Thyroid gland (tissue), 4 donors: ENCODE results near the gene DGUOK. TPM values are rescaled to one million over a fixed set of nuclear protein-coding genes. Genes with fewer than 3 reads are reported as not detected.
"Not testable (repeated sequence)": the region's sequence is repeated elsewhere in the genome, so short reads cannot be mapped to it uniquely, and the experiment has no call there.

Experiments used
- DNase-seq, 2 donors: peaks; one replicate each; pipeline ENCODE4 v3.0.0-alpha.2; 2019
- H3K27ac ChIP-seq, 3 donors: fragments of 200-600 bp; sonication (generic); 1 replicate in 2 of 3; 2 replicates in 1 of 3; pipeline ENCODE4 v1.5.1; 2016 to 2019; ENCODE audit warnings: mild to moderate bottlenecking in 1 of 3, moderate library complexity in 1 of 3
- H3K27me3 ChIP-seq: fragments of 200-600 bp; sonication (generic); one replicate; pipeline ENCODE4 v1.5.1; 2019
- H3K36me3 ChIP-seq, 2 donors: fragments of 200-600 bp; sonication (generic); one replicate each; pipeline ENCODE4 v1.5.1; 2016 to 2019
- H3K4me1 ChIP-seq, 2 donors: fragments of 200-600 bp; sonication (generic); one replicate each; pipeline ENCODE4 v1.5.1; 2017 to 2019
- H3K4me3 ChIP-seq, 3 donors: fragments of 200-600 bp; sonication (generic); replicated peaks in 1 of 3; 1 replicate in 2 of 3; 2 replicates in 1 of 3; pipeline ENCODE4 v1.5.1; 2016; ENCODE audit warnings: mild to moderate bottlenecking in 1 of 3
- H3K9me3 ChIP-seq: fragments of 200-600 bp; sonication (generic); one replicate; pipeline ENCODE4 v1.5.1; 2017
- POLR2A ChIP-seq, 2 donors: fragments of 450-650 bp; IDR thresholded peaks; one replicate each; pipeline ENCODE4 v1.6.1; 2017; ENCODE audit warnings: antibody characterized with exemption in 2 of 2, mild to moderate bottlenecking in 2 of 2, moderate library complexity in 1 of 2
- WGBS, 2 donors: methylation state at CpG; one replicate each; pipeline ENCODE4 v1.1.5; 2017; 5-methylcytosine and 5-hydroxymethylcytosine counted together
- intact Hi-C: fragments of 100-400 bp; cut with DNase I; formaldehyde crosslinking; loops from one replicate; pipeline ENCODE4 v1.15.1; 2023
- total RNA-seq, 4 donors: library from RNA; depleted of rRNA; stranded (reverse); fragments of >200 nt; gene quantifications; one replicate each; pipeline ENCODE4 v1.2.3, GENCODE V29; 2016
- TF ChIP-seq, protein P1 (sequence below), 6 experiments: fragments of 200-600 bp in 3 of 6; fragments of 450-650 bp in 3 of 6; sonication (generic) in 3 of 6; IDR thresholded peaks; one replicate each; pipeline ENCODE4 v1.5.1; 2016 to 2019; ENCODE audit warnings: antibody characterized with exemption in 6 of 6, mild to moderate bottlenecking in 2 of 6, inconsistent platforms in 1 of 6, moderate library complexity in 1 of 6

Gene DGUOK
- 10 to 100 TPM; 41.8 to 65.8 (median 46.9) TPM for total RNA-seq

DNA sequence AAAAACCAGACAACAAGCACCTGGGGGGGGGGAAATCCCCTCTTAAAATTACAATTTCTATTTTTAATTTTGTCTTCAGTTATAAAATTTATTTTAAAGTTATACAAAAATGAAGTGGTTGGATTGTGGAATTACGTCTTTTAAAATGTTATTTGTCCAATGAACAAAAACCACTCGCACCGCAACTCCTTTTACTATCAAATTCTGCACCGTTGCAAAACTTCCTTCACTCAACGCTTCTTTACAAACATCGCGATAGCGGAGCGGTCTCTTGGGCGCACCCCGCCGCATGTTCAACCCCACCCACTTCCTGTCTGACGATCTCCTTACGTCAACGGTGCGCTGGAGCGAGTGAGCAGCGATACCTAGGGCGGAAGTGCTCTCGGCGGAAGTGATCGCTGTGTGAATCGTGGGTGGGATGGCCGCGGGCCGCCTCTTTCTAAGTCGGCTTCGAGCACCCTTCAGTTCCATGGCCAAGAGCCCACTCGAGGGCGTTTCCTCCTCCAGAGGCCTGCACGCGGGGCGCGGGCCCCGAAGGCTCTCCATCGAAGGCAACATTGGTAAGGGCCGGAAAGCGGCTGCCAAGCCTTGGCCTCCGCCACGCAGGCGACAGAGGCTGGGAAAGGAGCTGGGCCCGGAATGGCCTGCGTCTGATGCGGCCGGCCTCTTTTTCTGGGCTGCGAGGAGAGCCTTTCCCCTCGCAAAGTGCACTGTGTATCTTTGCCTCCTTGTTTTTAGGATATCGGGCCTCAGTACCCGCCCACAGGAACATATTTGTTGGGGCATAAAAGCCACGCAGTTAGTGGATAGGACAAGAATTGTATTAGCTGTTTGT is at the start of gene DGUOK:
DGUOK (plus strand) TSS at position 388 of the 835 bp plus-strand sequence; CDS start at position 419, 31 bp downstream.
- peaks cover 14 to 20% of the 10 kb centered on the region in 2 donors for H3K4me1 ChIP-seq
- H3K27ac ChIP-seq: peak within 1 kb of the TSS; percentile 91 to 96 (median 95)
- WGBS, 2 donors: 0 to 2% methylated on average over 35 to 50 of the region's 50 CpGs
- H3K4me3 ChIP-seq: peak within 1 kb of the TSS; percentile 16 to 74 (median 70)
- H3K27me3 ChIP-seq: no peaks in the 10 kb centered on the region
- TF ChIP-seq, protein P1, sequence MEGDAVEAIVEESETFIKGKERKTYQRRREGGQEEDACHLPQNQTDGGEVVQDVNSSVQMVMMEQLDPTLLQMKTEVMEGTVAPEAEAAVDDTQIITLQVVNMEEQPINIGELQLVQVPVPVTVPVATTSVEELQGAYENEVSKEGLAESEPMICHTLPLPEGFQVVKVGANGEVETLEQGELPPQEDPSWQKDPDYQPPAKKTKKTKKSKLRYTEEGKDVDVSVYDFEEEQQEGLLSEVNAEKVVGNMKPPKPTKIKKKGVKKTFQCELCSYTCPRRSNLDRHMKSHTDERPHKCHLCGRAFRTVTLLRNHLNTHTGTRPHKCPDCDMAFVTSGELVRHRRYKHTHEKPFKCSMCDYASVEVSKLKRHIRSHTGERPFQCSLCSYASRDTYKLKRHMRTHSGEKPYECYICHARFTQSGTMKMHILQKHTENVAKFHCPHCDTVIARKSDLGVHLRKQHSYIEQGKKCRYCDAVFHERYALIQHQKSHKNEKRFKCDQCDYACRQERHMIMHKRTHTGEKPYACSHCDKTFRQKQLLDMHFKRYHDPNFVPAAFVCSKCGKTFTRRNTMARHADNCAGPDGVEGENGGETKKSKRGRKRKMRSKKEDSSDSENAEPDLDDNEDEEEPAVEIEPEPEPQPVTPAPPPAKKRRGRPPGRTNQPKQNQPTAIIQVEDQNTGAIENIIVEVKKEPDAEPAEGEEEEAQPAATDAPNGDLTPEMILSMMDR (IDR thresholded peaks at IDR 0.05): peak in 1 of 6 experiments; percentile 3
- peak in 1 of 2 donors; percentile 91 for TF ChIP-seq POLR2A (IDR thresholded peaks at IDR 0.05)
- no peaks in the 10 kb centered on the region for H3K36me3 ChIP-seq
- DNase-seq: peak; percentile 99
- H3K9me3 ChIP-seq: no peaks in the 10 kb centered on the region
- intact Hi-C loops: loop anchor here (10.0 kb wide), 1 partner anchor 78 kb away; no protein-coding TSS in a partner anchor

DNA sequence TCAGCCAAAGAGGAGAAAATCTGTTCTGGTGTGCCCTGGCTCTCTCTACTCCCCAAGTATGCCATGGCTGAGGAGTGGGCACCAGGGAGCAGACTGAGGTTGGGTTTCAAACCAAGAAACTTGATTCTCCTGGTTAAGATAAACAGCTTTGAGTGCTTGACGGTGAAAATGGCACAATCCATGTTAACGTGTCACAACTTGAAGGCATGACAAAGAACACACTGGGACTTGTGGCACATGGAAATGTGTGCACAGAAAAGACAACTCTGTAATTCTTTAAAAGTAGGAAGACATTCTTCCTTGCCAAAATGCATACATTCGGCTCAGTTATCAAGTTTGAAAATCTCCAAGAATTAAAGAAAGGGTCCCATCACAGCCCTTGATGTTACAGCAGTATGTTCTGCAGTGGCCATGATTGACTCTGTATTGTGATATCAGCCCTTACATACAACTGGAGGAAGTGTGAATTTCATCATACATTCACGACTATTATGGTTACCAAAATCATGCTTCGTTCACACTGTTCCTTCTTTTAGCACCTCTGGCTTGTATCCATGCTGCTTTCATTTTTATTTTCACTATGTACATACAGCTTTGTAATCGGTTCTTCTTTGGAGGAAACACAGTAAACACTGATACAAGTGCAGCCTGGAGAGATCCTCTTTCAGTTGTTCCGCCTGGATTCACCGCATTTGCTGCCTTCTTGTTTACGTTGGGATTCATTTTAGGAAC is 49.4 kb upstream of the DGUOK start:
- intact Hi-C loops: no loop called here
- no peak overlapping the region for H3K27ac ChIP-seq
- no peaks in the 10 kb centered on the region for H3K4me1 ChIP-seq
- 52 to 54% methylated on average over 9 of the region's 9 CpGs for WGBS, 2 donors
- DNase-seq: no peak
- H3K4me3 ChIP-seq: no peak overlapping the region
- no peaks in the 10 kb centered on the region for H3K27me3 ChIP-seq
- H3K9me3 ChIP-seq: no peaks in the 10 kb centered on the region
- H3K36me3 ChIP-seq: no peaks in the 10 kb centered on the region
- TF ChIP-seq, protein P1 (IDR thresholded peaks at IDR 0.05): no peak
- no peak for TF ChIP-seq POLR2A (IDR thresholded peaks at IDR 0.05)

DNA sequence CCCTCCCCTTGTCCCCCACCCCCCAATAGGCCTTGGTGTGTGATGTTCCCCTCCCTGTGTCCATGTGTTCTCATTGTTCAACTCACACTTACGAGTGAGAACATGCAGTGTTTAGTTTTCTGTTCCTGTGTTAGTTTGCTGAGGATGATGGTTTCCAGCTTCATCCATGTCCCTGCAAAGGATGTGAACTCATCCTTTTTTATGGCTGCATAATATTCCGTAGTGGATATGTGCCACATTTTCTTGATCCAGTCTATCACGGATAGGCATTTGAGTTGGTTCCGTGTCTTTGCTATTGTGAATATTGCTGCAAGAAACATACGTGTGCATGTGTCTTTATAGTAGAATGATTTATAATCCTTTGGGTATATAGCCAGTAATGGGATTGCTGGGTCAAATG is 48.7 kb upstream of the DGUOK start:
- intact Hi-C loops, H3K27me3 ChIP-seq, H3K36me3 ChIP-seq, DNase-seq, H3K27ac ChIP-seq, H3K9me3 ChIP-seq, H3K4me3 ChIP-seq, H3K4me1 ChIP-seq: not testable (repeated sequence)
- WGBS, 2 donors: 92% methylated on average over 5 of the region's 5 CpGs

- 56% methylated on average over 2 of the region's 2 CpGs for WGBS, 2 donors
- no peak overlapping the region for H3K27ac ChIP-seq
- DNase-seq: no peak
- no peak for TF ChIP-seq POLR2A (IDR thresholded peaks at IDR 0.05)
- TF ChIP-seq, protein P1 (IDR thresholded peaks at IDR 0.05): no peak
- H3K27me3 ChIP-seq: no peaks in the 10 kb centered on the region
- intact Hi-C loops: no loop called here
- H3K36me3 ChIP-seq: no peaks in the 10 kb centered on the region
- H3K9me3 ChIP-seq: no peaks in the 10 kb centered on the region
- H3K4me3 ChIP-seq: no peak overlapping the region
- no peaks in the 10 kb centered on the region for H3K4me1 ChIP-seq
Observed at GRCh38 chr2:73885406-73885805, 41.3 kb upstream of the DGUOK start.

- Histone ChIP-seq H3K4me1 (no peaks in the 10 kb centered on the region), H3K9me3 (no peaks in the 10 kb centered on the region), H3K27ac (no peak overlapping the region), H3K4me3 (no peak overlapping the region), H3K27me3 (no peaks in the 10 kb centered on the region), H3K36me3 (no peaks in the 10 kb centered on the region)
- TF ChIP-seq POLR2A (IDR thresholded peaks at IDR 0.05): no peak
- TF ChIP-seq, protein P1 (IDR thresholded peaks at IDR 0.05): no peak
- DNase-seq: no peak
- WGBS, 2 donors: 83 to 94% methylated on average over 4 of the region's 4 CpGs
- intact Hi-C loops: no loop called here
Observed at GRCh38 chr2:73886357-73886756, 40.3 kb upstream of the DGUOK start.

- WGBS, 2 donors: 79 to 80% methylated on average over 11 of the region's 11 CpGs
- intact Hi-C loops, H3K4me1 ChIP-seq: not testable (repeated sequence)
Observed at GRCh38 chr2:73887596-73888353, 38.9 kb upstream of the DGUOK start.

More at GRCh38 chr2:73887596-73888353, 38.9 kb upstream of the DGUOK start:
- not testable (repeated sequence) for DNase-seq, H3K36me3 ChIP-seq, H3K9me3 ChIP-seq, H3K27ac ChIP-seq, H3K4me3 ChIP-seq, H3K27me3 ChIP-seq
